Panc1 (cell line): ENCODE results near the gene PLA2G10. TPM values are rescaled to one million over a fixed set of nuclear protein-coding genes. Genes with fewer than 3 reads are reported as not detected.
"Not testable (repeated sequence)": the region's sequence is repeated elsewhere in the genome, so short reads cannot be mapped to it uniquely, and the experiment has no call there.

Experiments
- ATAC-seq: fragments of 200-7000 bp; cut with Tn5 transposase; 2 replicates; pipeline ENCODE4 v1.9.1; 2020; ENCODE audit warnings: mild to moderate bottlenecking, moderate library complexity
- BruUV-seq: library from RNA; stranded (reverse); fragments of 400-500 nt; replicated peaks from 2 replicates; lab custom pipeline; 2021; lab: Mats Ljungman, UMichigan
- CTCF ChIA-PET: fragments of 300-600 bp; sonication (Branson Sonifier 250); formaldehyde crosslinking; loops from one replicate; lab custom pipeline; 2022; ENCODE audit warnings: antibody characterized with exemption; lab: Charles Lee
- POLR2A ChIA-PET: fragments of 300-600 bp; sonication (Branson Sonifier 250); formaldehyde crosslinking; loops from one replicate; lab custom pipeline; 2022; ENCODE audit warnings: antibody characterized with exemption; lab: Charles Lee
- DNase-seq: peaks from one replicate; pipeline ENCODE4 v3.0.0-alpha.2; 2010; ENCODE audit warnings: low read depth, low spot score
- H3K27ac ChIP-seq: 2 replicates; pipeline ENCODE4 v1.5.1; 2011; ENCODE audit warnings: mild to moderate bottlenecking, low read length, inconsistent platforms
- H3K27me3 ChIP-seq: fragments of 200-500 bp; sonication (Bioruptor generic); 2 replicates; pipeline ENCODE4 v1.6.0; 2014; ENCODE audit warnings: low read length, inconsistent platforms; ENCODE audit not compliant: control insufficient read depth, insufficient read depth
- H3K36me3 ChIP-seq: fragments of 200-500 bp; sonication (Bioruptor generic); 2 replicates; pipeline ENCODE4 v1.5.1; 2014; ENCODE audit warnings: inconsistent platforms, mild to moderate bottlenecking, low read length, moderate library complexity; ENCODE audit not compliant: control insufficient read depth, insufficient read depth
- H3K4me1 ChIP-seq: 2 replicates; pipeline ENCODE4 v1.5.1; 2011; ENCODE audit warnings: inconsistent platforms, mild to moderate bottlenecking, low read length, moderate library complexity; ENCODE audit not compliant: control insufficient read depth, insufficient read depth
- H3K4me3 ChIP-seq, 2 experiments: 2 replicates each; pipeline ENCODE4 v1.5.1; 2011 to 2012; ENCODE audit warnings: low read depth in 2 of 2, low read length in 2 of 2, mild to moderate bottlenecking in 2 of 2, inconsistent platforms in 1 of 2, moderate library complexity in 1 of 2
- H3K9me3 ChIP-seq: fragments of 200-500 bp; sonication (Bioruptor generic); 2 replicates; pipeline ENCODE4 v1.5.1; 2014; ENCODE audit warnings: low read depth, mild to moderate bottlenecking, inconsistent platforms, low read length, moderate library complexity; ENCODE audit not compliant: control insufficient read depth, insufficient read depth
- CTCF ChIP-seq: fragments of 450-650 bp; IDR thresholded peaks from 2 replicates; pipeline ENCODE4 v1.5.1; 2017; ENCODE audit warnings: mild to moderate bottlenecking
- POLR2AphosphoS5 ChIP-seq: IDR thresholded peaks from 2 replicates; pipeline ENCODE4 v1.6.1; 2012; ENCODE audit warnings: mild to moderate bottlenecking, low read depth, low read length, moderate library complexity
- REST ChIP-seq, 2 experiments: IDR thresholded peaks; 2 replicates each; pipeline ENCODE4 v1.6.1; 2011 to 2012; ENCODE audit warnings: low read depth in 2 of 2, control low read depth in 1 of 2, low read length in 1 of 2, mild to moderate bottlenecking in 1 of 2, moderate library complexity in 1 of 2; ENCODE audit not compliant: insufficient read depth in 1 of 2
- SIN3A ChIP-seq: IDR thresholded peaks from 2 replicates; pipeline ENCODE4 v1.6.1; 2012; ENCODE audit warnings: low read depth, mild to moderate bottlenecking, low read length, moderate library complexity, borderline replicate concordance; ENCODE audit not compliant: insufficient read depth
- TCF7L2 ChIP-seq: IDR thresholded peaks from 2 replicates; pipeline ENCODE4 v1.6.1; 2011; ENCODE audit warnings: mild to moderate bottlenecking, low read depth, low read length, inconsistent platforms
- in situ Hi-C: cut with HindIII; loops from 2 replicates; pipeline ENCODE4 v1.10.0; 2016; ENCODE audit warnings: low sequenced_read_pairs, low pct_unique_long_range_greater_than_20kb
- intact Hi-C: fragments of 100-400 bp; cut with micrococcal nuclease; formaldehyde crosslinking; loops from one replicate; pipeline ENCODE4 v1.10.0; 2022; ENCODE audit not compliant: unreplicated experiment
- total RNA-seq: library from RNA; stranded (reverse); gene quantifications from one replicate; pipeline ENCODE4 v1.2.1, GENCODE V29; 2021; ENCODE audit not compliant: unreplicated experiment

PLA2G10 gene
- total RNA-seq, 1 experiment from 2014 or later = 0.23 TPM

GRCh38 chr16:14681115-14681514 lies 13.0 kb downstream of the PLA2G10 start:
- in situ Hi-C loops (no loop called here), intact Hi-C loops (no loop called here)
- POLR2A ChIA-PET = no interaction called here
- ATAC-seq (no peak), DNase-seq (no peak)
- H3K9me3 ChIP-seq = no peaks in the 10 kb centered on the region
- TF ChIP-seq SIN3A (no peak), POLR2AphosphoS5 (no peak), CTCF (no peak), REST (IDR thresholded peaks at IDR 0.05; ENCODE audit: insufficient read depth in 1 of 2, low read depth in 2 of 2, low read length in 1 of 2) (no peak), TCF7L2 (no peak)
- H3K27me3 ChIP-seq = no peaks in the 10 kb centered on the region
- no peak overlapping the region for H3K4me3 ChIP-seq
- BruUV-seq = no TSS peak
- H3K36me3 ChIP-seq = no peaks in the 10 kb centered on the region
- no peaks in the 10 kb centered on the region for H3K4me1 ChIP-seq
- no peak overlapping the region for H3K27ac ChIP-seq
- CTCF ChIA-PET = no interaction called here

GRCh38 chr16:14680396-14680795 lies 13.7 kb downstream of the PLA2G10 start:
- H3K4me1 ChIP-seq, H3K27me3 ChIP-seq, H3K27ac ChIP-seq, DNase-seq, in situ Hi-C loops, H3K36me3 ChIP-seq, ATAC-seq, intact Hi-C loops, CTCF ChIA-PET, BruUV-seq, H3K9me3 ChIP-seq, H3K4me3 ChIP-seq: not testable (repeated sequence)
- POLR2A ChIA-PET = interaction anchor here (0.7 kb wide), 1 partner anchor 19 kb away, joined by 3 read pairs; no protein-coding TSS in a partner anchor

GRCh38 chr16:14678748-14679497 lies 15.2 kb downstream of the PLA2G10 start:
- in situ Hi-C loops = no loop called here
- H3K27me3 ChIP-seq = no peaks in the 10 kb centered on the region
- DNase-seq (no peak), ATAC-seq (no peak)
- H3K9me3 ChIP-seq = no peaks in the 10 kb centered on the region
- no TSS peak for BruUV-seq
- intact Hi-C loops = no loop called here
- no peak overlapping the region for H3K27ac ChIP-seq
- no peaks in the 10 kb centered on the region for H3K4me1 ChIP-seq
- H3K36me3 ChIP-seq = no peaks in the 10 kb centered on the region
- ChIA-PET CTCF (no interaction called here), POLR2A (no interaction called here)
- TF ChIP-seq CTCF (no peak), POLR2AphosphoS5 (no peak), SIN3A (no peak), REST (IDR thresholded peaks at IDR 0.05; ENCODE audit: insufficient read depth in 1 of 2, low read depth in 2 of 2, low read length in 1 of 2) (no peak), TCF7L2 (no peak)
- no peak overlapping the region for H3K4me3 ChIP-seq
